OCI-LY3 (cell line): ENCODE data around the gene LPCAT1.

Experiments used
- H2AFZ ChIP-seq: fragments of 200-600, 300-600 bp; shearing (Covaris generic); 2 replicates; pipeline ENCODE4 v1.6.0; 2014; ENCODE audit warnings: antibody characterized with exemption, low read depth, low read length
- H3K27ac ChIP-seq: fragments of 200-600, 300-600 bp; sonication (generic); 2 replicates; pipeline ENCODE4 v1.5.1; 2014; ENCODE audit warnings: mild to moderate bottlenecking, low read length, moderate library complexity, mixed read lengths
- H3K27me3 ChIP-seq: fragments of 200-600, 300-600 bp; sonication (generic); 2 replicates; pipeline ENCODE4 v1.6.1; 2014; ENCODE audit warnings: low read depth, low read length, mixed read lengths
- H3K36me3 ChIP-seq: fragments of 200-600, 300-600 bp; sonication (generic); replicated peaks from 2 replicates; pipeline ENCODE3; 2014; ENCODE audit warnings: low read depth, low read length, mixed read lengths
- H3K4me1 ChIP-seq: fragments of 300-600, 200-600 bp; sonication (generic); 2 replicates; pipeline ENCODE4 v1.6.1; 2014; ENCODE audit warnings: low read length, mixed read lengths
- H3K4me2 ChIP-seq: fragments of 200-600, 300-600 bp; sonication (generic); 2 replicates; pipeline ENCODE4 v1.6.1; 2014; ENCODE audit warnings: low read length, mixed read lengths
- H3K4me3 ChIP-seq: fragments of 300-600, 200-600 bp; sonication (generic); 2 replicates; pipeline ENCODE4 v1.5.1; 2014; ENCODE audit warnings: antibody characterized with exemption, mild to moderate bottlenecking, low read length, moderate library complexity
- H3K79me2 ChIP-seq: fragments of 300-600, 200-600 bp; shearing (Covaris generic); 2 replicates; pipeline ENCODE4 v1.6.1; 2014; ENCODE audit warnings: mild to moderate bottlenecking, low read length, mixed read lengths
- H3K9ac ChIP-seq: fragments of 300-600, 200-600 bp; shearing (Covaris generic); 2 replicates; pipeline ENCODE4 v1.6.0; 2014; ENCODE audit warnings: mild to moderate bottlenecking, low read length, moderate library complexity
- H3K9me3 ChIP-seq: fragments of 200-600, 300-600 bp; shearing (Covaris generic); 2 replicates; pipeline ENCODE4 v1.6.1; 2014; ENCODE audit warnings: low read length, mixed read lengths; ENCODE audit not compliant: insufficient read depth
- H4K20me1 ChIP-seq: fragments of 200-600, 300-600 bp; sonication (generic); 2 replicates; pipeline ENCODE4 v1.6.1; 2016; ENCODE audit warnings: low read length, mixed read lengths; ENCODE audit not compliant: insufficient read depth
- CTCF ChIP-seq: fragments of 200-600, 300-600 bp; sonication (generic); IDR thresholded peaks from 2 replicates; pipeline ENCODE4 v1.5.1; 2014; ENCODE audit warnings: antibody characterized with exemption, low read length, low read depth
- EZH2phosphoT487 ChIP-seq: fragments of 200-600 bp; shearing (Covaris generic); IDR thresholded peaks from 2 replicates; pipeline ENCODE4 v1.6.1; 2018; ENCODE audit warnings: antibody characterized with exemption, mixed run types, low read depth

Gene LPCAT1

GRCh38 chr5:1415626-1416360 is 108.0 kb downstream of the LPCAT1 start:
- H3K4me2 ChIP-seq = no peak overlapping the region
- H3K9ac ChIP-seq = no peak overlapping the region
- no peaks in the 10 kb centered on the region for H3K79me2 ChIP-seq
- no peaks in the 10 kb centered on the region for H3K36me3 ChIP-seq
- no peaks in the 10 kb centered on the region for H3K27me3 ChIP-seq
- no peak overlapping the region for H3K27ac ChIP-seq
- no peaks in the 10 kb centered on the region for H3K9me3 ChIP-seq
- no peak overlapping the region for H3K4me3 ChIP-seq
- no peak for TF ChIP-seq CTCF
- no peak for TF ChIP-seq EZH2phosphoT487
- H3K4me1 ChIP-seq = no peaks in the 10 kb centered on the region
- H4K20me1 ChIP-seq = no peaks in the 10 kb centered on the region
- H2AFZ ChIP-seq = no peak overlapping the region

GRCh38 chr5:1415059-1415425 is 108.7 kb downstream of the LPCAT1 start:
- H3K4me2 ChIP-seq = no peak overlapping the region
- no peak overlapping the region for H3K4me3 ChIP-seq
- no peak overlapping the region for H3K27ac ChIP-seq
- no peaks in the 10 kb centered on the region for H3K27me3 ChIP-seq
- H3K9ac ChIP-seq = no peak overlapping the region
- H4K20me1 ChIP-seq = no peaks in the 10 kb centered on the region
- H2AFZ ChIP-seq = no peak overlapping the region
- no peak for TF ChIP-seq EZH2phosphoT487
- no peak for TF ChIP-seq CTCF
- H3K36me3 ChIP-seq = no peaks in the 10 kb centered on the region
- no peaks in the 10 kb centered on the region for H3K79me2 ChIP-seq
- no peaks in the 10 kb centered on the region for H3K9me3 ChIP-seq
- H3K4me1 ChIP-seq = no peaks in the 10 kb centered on the region

GRCh38 chr5:1414311-1415058 is 109.3 kb downstream of the LPCAT1 start:
- H3K4me1 ChIP-seq = no peaks in the 10 kb centered on the region
- H3K79me2 ChIP-seq = no peaks in the 10 kb centered on the region
- H3K36me3 ChIP-seq = no peaks in the 10 kb centered on the region
- H3K4me2 ChIP-seq = no peak overlapping the region
- no peaks in the 10 kb centered on the region for H3K27me3 ChIP-seq
- H2AFZ ChIP-seq = no peak overlapping the region
- H3K9ac ChIP-seq = no peak overlapping the region
- TF ChIP-seq EZH2phosphoT487 = no peak
- TF ChIP-seq CTCF = no peak
- H3K27ac ChIP-seq = no peak overlapping the region
- H3K9me3 ChIP-seq = no peaks in the 10 kb centered on the region
- H3K4me3 ChIP-seq = no peak overlapping the region
- H4K20me1 ChIP-seq = no peaks in the 10 kb centered on the region

GRCh38 chr5:1413611-1414241 is 110.0 kb downstream of the LPCAT1 start:
- no peak overlapping the region for H2AFZ ChIP-seq
- H3K27me3 ChIP-seq = no peaks in the 10 kb centered on the region
- no peaks in the 10 kb centered on the region for H3K79me2 ChIP-seq
- no peak for TF ChIP-seq EZH2phosphoT487
- TF ChIP-seq CTCF = no peak
- H3K4me1 ChIP-seq = no peaks in the 10 kb centered on the region
- H3K9me3 ChIP-seq = no peaks in the 10 kb centered on the region
- no peak overlapping the region for H3K4me2 ChIP-seq
- no peaks in the 10 kb centered on the region for H4K20me1 ChIP-seq
- no peaks in the 10 kb centered on the region for H3K36me3 ChIP-seq
- no peak overlapping the region for H3K9ac ChIP-seq
- H3K27ac ChIP-seq = no peak overlapping the region
- no peak overlapping the region for H3K4me3 ChIP-seq
